WTC11 (cell line): ENCODE measurements around the gene VWA3B. TPM values are rescaled to one million over a fixed set of nuclear protein-coding genes. Genes with fewer than 3 reads are reported as not detected.
"Not testable (repeated sequence)": the region's sequence is repeated elsewhere in the genome, so short reads cannot be mapped to it uniquely, and the experiment has no call there.

Experiments
- ATAC-seq: fragments of 200-7000 bp; cut with Tn5 transposase; 2 replicates; pipeline ENCODE4 v1.10.0; 2021; ENCODE audit warnings: mild to moderate bottlenecking, moderate library complexity
- CTCF ChIA-PET: fragments of 300-600 bp; sonication (Branson Sonifier 250); formaldehyde crosslinking; loops from one replicate; lab custom pipeline; 2021; ENCODE audit warnings: antibody characterized with exemption; lab: Charles Lee
- POLR2A ChIA-PET: fragments of 350-600 bp; sonication (Branson Sonifier 250); formaldehyde crosslinking; loops from one replicate; lab custom pipeline; 2021; ENCODE audit warnings: antibody characterized with exemption; lab: Charles Lee
- DNase-seq: peaks from one replicate; pipeline ENCODE4 v3.0.0; 2021; ENCODE audit warnings: low spot score
- H3K27ac Mint-ChIP-seq: 2 replicates; pipeline ENCODE4 v1.8.0; 2021; ENCODE audit warnings: mixed read lengths
- H3K27me3 Mint-ChIP-seq: 2 replicates; pipeline ENCODE4 v1.8.0; 2021; ENCODE audit warnings: low read depth, mild to moderate bottlenecking, moderate library complexity, mixed read lengths
- H3K36me3 Mint-ChIP-seq: 2 replicates; pipeline ENCODE4 v1.8.0; 2021; ENCODE audit warnings: mixed read lengths
- H3K4me1 Mint-ChIP-seq: 2 replicates; pipeline ENCODE4 v1.8.0; 2022; ENCODE audit warnings: mixed read lengths
- H3K4me3 Mint-ChIP-seq: 2 replicates; pipeline ENCODE4 v1.8.0; 2021; ENCODE audit warnings: mild to moderate bottlenecking, moderate library complexity, mixed read lengths
- H3K9me3 Mint-ChIP-seq: 2 replicates; pipeline ENCODE4 v1.8.0; 2021; ENCODE audit warnings: mixed read lengths
- CREB1 ChIP-seq: sonication (generic); formaldehyde crosslinking; IDR thresholded peaks from 2 replicates; pipeline ENCODE4 v1.8.0; 2023; ENCODE audit warnings: mild to moderate bottlenecking, missing genetic modification reagents
- E2F1 ChIP-seq: sonication (generic); formaldehyde crosslinking; IDR thresholded peaks from 2 replicates; pipeline ENCODE4 v1.8.0; 2022; ENCODE audit warnings: mild to moderate bottlenecking, missing genetic modification reagents
- EMX1 ChIP-seq: fragments of 250-450 bp; sonication (Bioruptor Pico); IDR thresholded peaks from 2 replicates; pipeline ENCODE4 v1.8.0; 2021; ENCODE audit warnings: mild to moderate bottlenecking
- ETV6 ChIP-seq: sonication (generic); formaldehyde crosslinking; IDR thresholded peaks from 2 replicates; pipeline ENCODE4 v1.8.1; 2022; ENCODE audit warnings: mild to moderate bottlenecking, missing genetic modification reagents
- FOXJ3 ChIP-seq: sonication (generic); formaldehyde crosslinking; IDR thresholded peaks from 2 replicates; pipeline ENCODE4 v1.9.0; 2021; ENCODE audit warnings: missing genetic modification reagents, mild to moderate bottlenecking, borderline replicate concordance
- FOXP1 ChIP-seq: sonication (generic); formaldehyde crosslinking; IDR thresholded peaks from 2 replicates; pipeline ENCODE4 v1.8.0; 2022; ENCODE audit warnings: missing genetic modification reagents, mild to moderate bottlenecking, moderate library complexity, borderline replicate concordance
- GABPB1 ChIP-seq: sonication (generic); formaldehyde crosslinking; IDR thresholded peaks from 2 replicates; pipeline ENCODE4 v1.8.1; 2023; ENCODE audit warnings: mild to moderate bottlenecking, missing genetic modification reagents
- IRF2 ChIP-seq: sonication (generic); formaldehyde crosslinking; IDR thresholded peaks from 2 replicates; pipeline ENCODE4 v1.8.0; 2022; ENCODE audit warnings: low read depth, missing genetic modification reagents, borderline replicate concordance
- KAT7 ChIP-seq: sonication (generic); formaldehyde crosslinking; IDR thresholded peaks from 2 replicates; pipeline ENCODE4 v1.8.1; 2023; ENCODE audit warnings: missing genetic modification reagents, mild to moderate bottlenecking, borderline replicate concordance
- MAX ChIP-seq: sonication (generic); formaldehyde crosslinking; IDR thresholded peaks from 2 replicates; pipeline ENCODE4 v1.8.0; 2022; ENCODE audit warnings: mild to moderate bottlenecking, missing genetic modification reagents
- NFE2L1 ChIP-seq: sonication (generic); formaldehyde crosslinking; IDR thresholded peaks from 2 replicates; pipeline ENCODE4 v1.8.1; 2023; ENCODE audit warnings: missing genetic modification reagents
- PREB ChIP-seq: sonication (generic); formaldehyde crosslinking; IDR thresholded peaks from 2 replicates; pipeline ENCODE4 v1.8.1; 2022; ENCODE audit warnings: mild to moderate bottlenecking, missing genetic modification reagents, moderate library complexity, borderline replicate concordance
- RORB ChIP-seq: fragments of 250-450 bp; sonication (Bioruptor Pico); IDR thresholded peaks from 2 replicates; pipeline ENCODE4 v1.9.0; 2021; ENCODE audit warnings: mild to moderate bottlenecking
- SMAD4 ChIP-seq: sonication (generic); formaldehyde crosslinking; IDR thresholded peaks from 2 replicates; pipeline ENCODE4 v1.8.0; 2022; ENCODE audit warnings: mild to moderate bottlenecking, missing genetic modification reagents
- SOX15 ChIP-seq: fragments of 250-450 bp; sonication (Bioruptor Pico); IDR thresholded peaks from 2 replicates; pipeline ENCODE4 v1.9.0; 2021; ENCODE audit warnings: mild to moderate bottlenecking
- TEAD4 ChIP-seq: sonication (generic); formaldehyde crosslinking; IDR thresholded peaks from 2 replicates; pipeline ENCODE4 v1.8.0; 2022; ENCODE audit warnings: mild to moderate bottlenecking, missing genetic modification reagents
- ZNF232 ChIP-seq: sonication (generic); formaldehyde crosslinking; IDR thresholded peaks from 2 replicates; pipeline ENCODE4 v1.8.0; 2022; ENCODE audit warnings: mild to moderate bottlenecking, missing genetic modification reagents
- ZNF396 ChIP-seq: fragments of 250-450 bp; sonication (Bioruptor Pico); IDR thresholded peaks from 2 replicates; pipeline ENCODE4 v1.8.0; 2021; ENCODE audit warnings: mild to moderate bottlenecking, moderate library complexity, borderline replicate concordance
- ZNF512 ChIP-seq: sonication (generic); formaldehyde crosslinking; IDR thresholded peaks from 2 replicates; pipeline ENCODE4 v1.8.1; 2022; ENCODE audit warnings: missing genetic modification reagents, borderline replicate concordance
- total RNA-seq: library from RNA; stranded (reverse); gene quantifications from 3 replicates; pipeline ENCODE4 v1.2.3, GENCODE V29; 2021

VWA3B gene
- total RNA-seq, 1 experiment from 2014 or later, result not detected

DNA sequence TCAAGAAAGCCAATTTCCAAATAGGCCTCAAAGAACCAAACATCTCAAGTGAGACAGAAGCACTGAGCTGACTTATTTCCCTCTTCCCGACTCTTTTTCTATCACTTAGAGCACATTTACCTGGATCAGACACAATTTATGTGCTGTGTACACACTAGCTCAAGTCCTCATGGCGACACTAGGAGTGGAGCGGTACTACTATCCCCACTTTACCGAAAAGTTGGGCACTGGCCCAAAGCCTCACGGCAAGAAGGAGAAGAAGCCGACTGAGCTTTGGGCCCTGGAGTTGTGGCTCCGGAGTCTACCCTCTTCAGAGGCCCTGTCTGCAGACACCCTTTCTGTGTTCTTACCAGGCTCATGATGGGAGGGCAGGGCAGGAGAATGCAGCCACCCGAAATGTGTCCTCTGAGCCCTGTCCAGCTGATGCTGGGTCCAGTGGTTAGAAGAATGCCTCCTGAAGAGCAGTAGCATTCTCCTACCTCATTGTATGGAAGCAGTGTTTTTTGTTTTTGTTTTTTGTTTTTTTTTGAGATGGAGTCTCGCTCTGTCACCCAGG, 167.6 kb downstream of the VWA3B start:
- no peak for DNase-seq
- POLR2A ChIA-PET, result interaction anchor here (0.6 kb wide), 2 partner anchors 69 to 1354 kb away, joined by 3 read pairs; no protein-coding TSS in a partner anchor
- Mint-ChIP-seq H3K27me3 (no peaks in the 10 kb centered on the region), H3K27ac (no peak overlapping the region), H3K4me3 (no peak overlapping the region), H3K4me1 (no peaks in the 10 kb centered on the region), H3K36me3 (no peaks in the 10 kb centered on the region), H3K9me3 (0 out of 2 replicates have a peak, but pooled peaks cover under 1% of the 10 kb centered on the region)
- CTCF ChIA-PET, result interaction anchor here (1.8 kb wide), 1 partner anchor 14 kb away, joined by 5 read pairs; no protein-coding TSS in a partner anchor
- ATAC-seq, result no peak
- TF ChIP-seq KAT7 (no peak), TEAD4 (CRISPR knock-in tag) (no peak), E2F1 (CRISPR knock-in tag) (no peak)

DNA sequence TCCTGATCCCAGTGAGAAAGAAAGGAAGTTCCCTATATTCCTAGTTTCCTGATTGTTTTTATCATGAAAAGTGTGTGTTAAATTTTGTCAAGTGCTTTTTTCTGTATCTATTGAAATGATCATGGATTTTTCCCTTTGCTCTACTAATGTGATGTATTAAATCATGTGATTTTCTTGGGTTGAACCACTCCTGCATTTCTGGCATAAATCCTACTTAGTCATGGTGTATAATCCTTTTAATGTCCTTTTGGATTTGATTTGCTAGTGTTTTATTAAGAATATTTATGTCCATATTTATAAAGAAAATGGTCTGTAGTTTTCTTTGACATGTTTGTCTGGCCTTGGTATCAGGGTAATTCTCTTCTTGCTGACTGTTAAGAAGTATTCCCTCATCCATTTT, 171.9 kb downstream of the VWA3B start:
- no peaks in the 10 kb centered on the region for H3K4me1 Mint-ChIP-seq
- peaks cover 11% of the 10 kb centered on the region for H3K36me3 Mint-ChIP-seq
- no peaks in the 10 kb centered on the region; the same call in 1 of the 2 replicates for H3K27me3 Mint-ChIP-seq
- no peak for DNase-seq
- ATAC-seq, result no peak
- H3K9me3 Mint-ChIP-seq, result peaks cover 24% of the 10 kb centered on the region
- TF ChIP-seq GABPB1 (CRISPR knock-in tag), result no peak
- no peak for TF ChIP-seq RORB (CRISPR knock-in tag)
- TF ChIP-seq MAX, result no peak
- TF ChIP-seq NFE2L1 (CRISPR knock-in tag), result no peak
- no peak for TF ChIP-seq ETV6
- TF ChIP-seq SMAD4 (CRISPR knock-in tag), result no peak
- no peak for TF ChIP-seq FOXP1 (CRISPR knock-in tag)
- no peak for TF ChIP-seq CREB1 (CRISPR knock-in tag)
- TF ChIP-seq, all 79 proteins: peak for 0
- Mint-ChIP-seq H3K27ac (no peak overlapping the region), H3K4me3 (no peak overlapping the region)
- ChIA-PET POLR2A (no interaction called here), CTCF (no interaction called here)

DNA sequence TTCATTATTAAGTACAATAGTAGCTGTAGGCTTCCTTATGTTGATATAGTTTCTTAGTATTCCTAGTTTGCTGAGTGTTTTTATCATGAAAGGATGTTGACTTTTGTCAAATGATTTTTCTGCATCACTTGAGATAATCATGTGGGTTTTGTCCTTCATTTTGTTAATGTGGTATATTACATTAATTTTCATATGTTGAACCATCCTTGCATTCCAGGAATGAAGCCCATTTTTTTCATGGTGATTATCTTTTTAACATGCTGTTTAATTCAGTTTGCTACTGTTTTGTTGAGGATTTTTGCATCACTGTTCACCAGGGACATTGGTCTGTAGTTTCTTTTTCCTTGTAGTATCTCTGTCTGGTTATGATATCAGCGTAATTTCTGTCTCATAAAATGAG, 176.4 kb downstream of the VWA3B start:
- CTCF ChIA-PET, result no interaction called here
- Mint-ChIP-seq H3K9me3 (peaks cover 34% of the 10 kb centered on the region), H3K27ac (no peak overlapping the region)

DNA sequence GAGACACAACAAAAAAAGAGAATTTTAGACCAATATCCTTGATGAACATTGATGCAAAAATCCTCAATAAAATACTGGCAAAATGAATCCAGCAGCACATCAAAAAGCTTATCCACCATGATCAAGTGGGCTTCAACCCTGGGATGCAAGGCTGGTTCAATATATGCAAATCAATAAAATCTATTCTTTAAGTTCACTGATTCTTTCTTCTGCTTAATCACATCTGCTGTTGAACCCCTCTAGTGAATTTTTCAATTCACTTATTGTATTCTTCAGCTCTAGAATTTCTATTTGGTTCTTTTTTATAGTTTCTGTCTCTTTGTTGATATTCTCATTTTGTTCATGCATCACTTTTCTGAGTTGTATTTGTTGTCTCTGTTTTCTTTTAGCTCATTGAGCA, 181.3 kb downstream of the VWA3B start:
- H3K27ac Mint-ChIP-seq, DNase-seq, H3K27me3 Mint-ChIP-seq, ATAC-seq, H3K4me1 Mint-ChIP-seq, H3K4me3 Mint-ChIP-seq: not testable (repeated sequence)
- H3K9me3 Mint-ChIP-seq, result peaks cover 19% of the 10 kb centered on the region
- ChIA-PET CTCF (interaction anchor here (0.6 to 3.3 kb wide), 8 partner anchors 11 to 527 kb away, joined by 3 to 28 read pairs (median 9); no protein-coding TSS in a partner anchor), POLR2A (interaction anchor here (0.7 kb wide), 1 partner anchor 13 kb away, joined by 3 read pairs; no protein-coding TSS in a partner anchor)
- H3K36me3 Mint-ChIP-seq, result peaks cover 18% of the 10 kb centered on the region

More for the DNA sequence above, 176.4 kb downstream of the VWA3B start:
- Mint-ChIP-seq H3K27me3 (no peaks in the 10 kb centered on the region; the same call in none of the 2 replicates), H3K4me3 (no peak overlapping the region), H3K4me1 (no peaks in the 10 kb centered on the region), H3K36me3 (peaks cover 20% of the 10 kb centered on the region)
- TF ChIP-seq IRF2 (no peak), ZNF396 (CRISPR knock-in tag) (no peak), EMX1 (CRISPR knock-in tag) (no peak), SOX15 (no peak), ZNF232 (CRISPR knock-in tag) (no peak), PREB (CRISPR knock-in tag) (no peak), FOXJ3 (CRISPR knock-in tag) (no peak), ZNF512 (CRISPR knock-in tag) (no peak)
- ATAC-seq (no peak), DNase-seq (no peak)
- POLR2A ChIA-PET, result no interaction called here
